ENCODE measurements around the gene VWC2.

VWC2 gene

GRCh38 chr7:49788455-49789059 is 15.1 kb downstream of the VWC2 start:
- Mint-ChIP-seq H3K36me3 (ENCODE audit: low read depth) (no peaks in the 10 kb centered on the region), H3K4me3 (no peak overlapping the region), H3K9me3 (no peaks in the 10 kb centered on the region), H3K27me3 (ENCODE audit: low read depth) (peaks cover 37% of the 10 kb centered on the region), H3K4me1 (no peaks in the 10 kb centered on the region), H3K27ac (peak overlapping the region in 1 of 3 experiments; percentile 7)
- TF ChIP-seq CTCF (IDR thresholded peaks at IDR 0.05; ENCODE audit: unreplicated experiment in 3 of 3), result no peak

GRCh38 chr7:49789736-49790135 is 16.3 kb downstream of the VWC2 start:
- Mint-ChIP-seq H3K27me3 (ENCODE audit: low read depth) (peaks cover 45% of the 10 kb centered on the region), H3K9me3 (no peaks in the 10 kb centered on the region), H3K4me1 (no peaks in the 10 kb centered on the region), H3K36me3 (ENCODE audit: low read depth) (no peaks in the 10 kb centered on the region), H3K27ac (no peak overlapping the region), H3K4me3 (no peak overlapping the region)
- TF ChIP-seq CTCF (IDR thresholded peaks at IDR 0.05; ENCODE audit: unreplicated experiment in 3 of 3), result no peak

GRCh38 chr7:49790209-49790608 is 16.8 kb downstream of the VWC2 start:
- TF ChIP-seq CTCF (IDR thresholded peaks at IDR 0.05; ENCODE audit: unreplicated experiment in 3 of 3), result no peak

GRCh38 chr7:49791088-49791741 is 17.8 kb downstream of the VWC2 start:
- Mint-ChIP-seq H3K36me3 (ENCODE audit: low read depth) (no peaks in the 10 kb centered on the region), H3K27me3 (ENCODE audit: low read depth) (peaks cover 52% of the 10 kb centered on the region), H3K27ac (no peak overlapping the region), H3K4me3 (no peak overlapping the region), H3K4me1 (no peaks in the 10 kb centered on the region), H3K9me3 (no peaks in the 10 kb centered on the region)
- TF ChIP-seq CTCF (IDR thresholded peaks at IDR 0.05; ENCODE audit: unreplicated experiment in 3 of 3), result peak; percentile 47 to 61 (median 52)

More at GRCh38 chr7:49790209-49790608, 16.8 kb downstream of the VWC2 start:
- Mint-ChIP-seq H3K4me3 (no peak overlapping the region), H3K9me3 (no peaks in the 10 kb centered on the region), H3K4me1 (no peaks in the 10 kb centered on the region), H3K36me3 (ENCODE audit: low read depth) (no peaks in the 10 kb centered on the region), H3K27ac (no peak overlapping the region), H3K27me3 (ENCODE audit: low read depth) (peaks cover 50% of the 10 kb centered on the region)

GRCh38 chr7:49797987-49798660 is 24.7 kb downstream of the VWC2 start:
- no peak overlapping the region for H3K27ac Mint-ChIP-seq
- peaks cover 37% of the 10 kb centered on the region for H3K27me3 Mint-ChIP-seq (ENCODE audit: low read depth)
- H3K36me3 Mint-ChIP-seq (ENCODE audit: low read depth), result peaks cover 5% of the 10 kb centered on the region
- TF ChIP-seq CTCF (IDR thresholded peaks at IDR 0.05; ENCODE audit: unreplicated experiment in 3 of 3), result no peak
- peaks cover 5% of the 10 kb centered on the region for H3K4me1 Mint-ChIP-seq
- no peaks in the 10 kb centered on the region for H3K9me3 Mint-ChIP-seq
- H3K4me3 Mint-ChIP-seq, result no peak overlapping the region
